ENCODE data around the gene MCTP1.

DNA sequence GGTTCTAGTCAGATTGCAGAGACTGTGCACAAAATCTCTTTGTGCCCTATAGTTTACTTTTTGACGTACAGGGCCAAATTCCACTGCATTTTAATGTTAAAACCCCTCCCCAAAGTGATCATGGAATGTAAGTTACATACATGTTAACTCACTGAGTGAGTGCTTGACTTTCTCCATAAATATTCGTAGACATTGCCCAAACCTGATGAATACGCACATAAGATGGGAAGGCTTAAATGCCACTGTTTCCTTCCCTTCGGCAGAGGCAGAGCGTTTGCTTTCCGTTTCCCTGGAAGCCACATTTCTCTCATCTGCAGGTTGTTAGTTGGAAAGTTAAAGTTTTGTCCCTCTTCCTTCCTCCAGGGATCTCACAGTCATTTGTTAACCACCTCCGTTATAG is 286.2 kb downstream of the MCTP1 start:
- TF ChIP-seq, protein P1, sequence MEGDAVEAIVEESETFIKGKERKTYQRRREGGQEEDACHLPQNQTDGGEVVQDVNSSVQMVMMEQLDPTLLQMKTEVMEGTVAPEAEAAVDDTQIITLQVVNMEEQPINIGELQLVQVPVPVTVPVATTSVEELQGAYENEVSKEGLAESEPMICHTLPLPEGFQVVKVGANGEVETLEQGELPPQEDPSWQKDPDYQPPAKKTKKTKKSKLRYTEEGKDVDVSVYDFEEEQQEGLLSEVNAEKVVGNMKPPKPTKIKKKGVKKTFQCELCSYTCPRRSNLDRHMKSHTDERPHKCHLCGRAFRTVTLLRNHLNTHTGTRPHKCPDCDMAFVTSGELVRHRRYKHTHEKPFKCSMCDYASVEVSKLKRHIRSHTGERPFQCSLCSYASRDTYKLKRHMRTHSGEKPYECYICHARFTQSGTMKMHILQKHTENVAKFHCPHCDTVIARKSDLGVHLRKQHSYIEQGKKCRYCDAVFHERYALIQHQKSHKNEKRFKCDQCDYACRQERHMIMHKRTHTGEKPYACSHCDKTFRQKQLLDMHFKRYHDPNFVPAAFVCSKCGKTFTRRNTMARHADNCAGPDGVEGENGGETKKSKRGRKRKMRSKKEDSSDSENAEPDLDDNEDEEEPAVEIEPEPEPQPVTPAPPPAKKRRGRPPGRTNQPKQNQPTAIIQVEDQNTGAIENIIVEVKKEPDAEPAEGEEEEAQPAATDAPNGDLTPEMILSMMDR (IDR thresholded peaks at IDR 0.05), result no peak
- no peak for TF ChIP-seq ZFX (IDR thresholded peaks at IDR 0.05; ENCODE audit: borderline replicate concordance)
